ENCODE data around the gene NRG2.

- TF ChIP-seq CTCF (IDR thresholded peaks at IDR 0.05 in 2 of 3, conservative IDR thresholded peaks at IDR 0.05 in 1 of 3; ENCODE audit: borderline replicate concordance in 1 of 3, insufficient read depth in 1 of 3, low read depth in 2 of 3, low read length in 2 of 3) (peak in 2 of 3 experiments; percentile 43 to 52; a peak in 4 of 6 replicates), ZFX (IDR thresholded peaks at IDR 0.05) (no peak), EZH2 (IDR thresholded peaks at IDR 0.05) (no peak), POLR2AphosphoS5 (IDR thresholded peaks at IDR 0.05; ENCODE audit: low read depth, low read length) (no peak), MAX (IDR thresholded peaks at IDR 0.05) (no peak), EZH2phosphoT487 (IDR thresholded peaks at IDR 0.05; ENCODE audit: borderline replicate concordance) (no peak), POLR2A (IDR thresholded peaks at IDR 0.05; ENCODE audit: borderline replicate concordance, extremely low read depth, insufficient read depth, insufficient read length) (no peak), ELF1 (IDR thresholded peaks at IDR 0.05; ENCODE audit: borderline replicate concordance, low read depth) (no peak), SP1 (IDR thresholded peaks at IDR 0.05; ENCODE audit: low read depth) (no peak)
Observed at GRCh38 chr5:139862803-139863202, 180.3 kb downstream of the NRG2 start.
